H1 (cell line): ENCODE measurements around the gene LGALS9. TPM values are rescaled to one million over a fixed set of nuclear protein-coding genes. Genes with fewer than 3 reads are reported as not detected.
"Not testable (repeated sequence)": the region's sequence is repeated elsewhere in the genome, so short reads cannot be mapped to it uniquely, and the experiment has no call there.

Experiments used
- CTCF ChIA-PET: fragments of 300-600 bp; sonication (Branson Sonifier 250); formaldehyde crosslinking; loops from one replicate; lab custom pipeline; 2021; ENCODE audit not compliant: partially characterized antibody; lab: Charles Lee
- POLR2A ChIA-PET: fragments of 300-600 bp; sonication (Branson Sonifier 250); formaldehyde crosslinking; loops from one replicate; lab custom pipeline; 2021; ENCODE audit warnings: inconsistent platforms; ENCODE audit not compliant: partially characterized antibody; lab: Charles Lee
- DNase-seq, 2 experiments: peaks; one replicate each; pipeline versions ENCODE4 v3.0.0 to v3.0.0-alpha.2; 2010 to 2022; ENCODE audit warnings: low spot score in 2 of 2, low read depth in 1 of 2, mixed read lengths in 1 of 2
- FAIRE-seq: peaks from 2 replicates; lab custom pipeline; 2011; peaks lifted over from hg19 to GRCh38; lab: Jason Lieb, UNC
- H2AFZ ChIP-seq: 2 replicates; pipeline ENCODE4 v1.8.1; 2012; ENCODE audit warnings: low read length, inconsistent platforms
- H2AK5ac ChIP-seq: 2 replicates; pipeline ENCODE4 v1.6.1; 2013; ENCODE audit warnings: low read depth, low read length
- H2BK120ac ChIP-seq: replicated peaks from 2 replicates; pipeline ENCODE3; 2013; ENCODE audit warnings: low read depth, low read length, inconsistent platforms
- H2BK12ac ChIP-seq: 2 replicates; pipeline ENCODE4 v1.6.1; 2013; ENCODE audit warnings: low read depth, low read length
- H2BK15ac ChIP-seq: 2 replicates; pipeline ENCODE4 v1.6.1; 2013; ENCODE audit warnings: low read length
- H2BK20ac ChIP-seq: 2 replicates; pipeline ENCODE4 v1.6.1; 2013; ENCODE audit warnings: low read length
- H2BK5ac ChIP-seq: 2 replicates; pipeline ENCODE4 v1.6.1; 2013; ENCODE audit warnings: low read depth, low read length
- H3K14ac ChIP-seq: 2 replicates; pipeline ENCODE4 v1.6.1; 2013; ENCODE audit warnings: inconsistent platforms; ENCODE audit not compliant: insufficient read length
- H3K18ac ChIP-seq: 2 replicates; pipeline ENCODE4 v1.6.1; 2013; ENCODE audit warnings: low read length; ENCODE audit errors: extremely low read depth
- H3K23ac ChIP-seq: 2 replicates; pipeline ENCODE4 v1.6.1; 2013; ENCODE audit warnings: inconsistent platforms; ENCODE audit not compliant: insufficient read length
- H3K23me2 ChIP-seq: 2 replicates; pipeline ENCODE4 v1.6.1; 2013; ENCODE audit warnings: low read depth, low read length
- H3K27ac ChIP-seq: 2 replicates; pipeline ENCODE4 v1.6.1; 2011; ENCODE audit warnings: low read depth, low read length, inconsistent platforms
- H3K27me3 ChIP-seq, 4 experiments: replicated peaks in 1 of 4; 1 replicate in 1 of 4; 2 replicates in 3 of 4; pipeline versions ENCODE4 v1.6.1 to v1.8.1; 2011 to 2013; ENCODE audit warnings: low read length in 3 of 4, mild to moderate bottlenecking in 3 of 4, inconsistent platforms in 2 of 4, mixed read lengths in 2 of 4, moderate library complexity in 1 of 4; ENCODE audit not compliant: control insufficient read depth in 3 of 4, insufficient read depth in 3 of 4; ENCODE audit errors: extremely low read depth in 1 of 4
- H3K36me3 ChIP-seq, 4 experiments: 2 replicates each; pipeline versions ENCODE4 v1.6.1 to v1.8.1; 2011 to 2013; ENCODE audit warnings: mild to moderate bottlenecking in 4 of 4, low read length in 3 of 4, moderate library complexity in 2 of 4, control low read depth in 1 of 4, inconsistent platforms in 1 of 4; ENCODE audit not compliant: insufficient read depth in 4 of 4, control insufficient read depth in 2 of 4
- H3K4ac ChIP-seq: replicated peaks from 2 replicates; pipeline ENCODE3; 2013; ENCODE audit warnings: low read length, low read depth, mixed read lengths, inconsistent platforms; ENCODE audit not compliant: insufficient read length
- H3K4me1 ChIP-seq, 4 experiments: replicated peaks in 1 of 4; 1 replicate in 1 of 4; 2 replicates in 3 of 4; pipeline versions ENCODE4 v1.6.1 to v1.8.1; 2011 to 2013; ENCODE audit warnings: low read length in 3 of 4, inconsistent platforms in 2 of 4, mixed read lengths in 1 of 4; ENCODE audit not compliant: insufficient read depth in 4 of 4, control insufficient read depth in 3 of 4
- H3K4me2 ChIP-seq, 2 experiments: 2 replicates each; pipeline versions ENCODE4 v1.6.1 to v1.8.1; 2011 to 2013; ENCODE audit warnings: low read depth in 2 of 2, low read length in 2 of 2, control low read depth in 1 of 2, inconsistent platforms in 1 of 2, mild to moderate bottlenecking in 1 of 2; ENCODE audit not compliant: insufficient read depth in 1 of 2
- H3K4me3 ChIP-seq, 4 experiments: fragments of 200-600, 300-600 bp in 1 of 4; sonication (generic), shearing (Covaris generic), sonication (Bioruptor Twin) in 1 of 4; 2 replicates each; pipeline versions ENCODE4 v1.5.1 to v1.8.1; 2011 to 2016; ENCODE audit warnings: low read length in 4 of 4, low read depth in 3 of 4, control low read depth in 2 of 4, inconsistent platforms in 2 of 4, mild to moderate bottlenecking in 2 of 4, mixed read lengths in 1 of 4, moderate library complexity in 1 of 4; ENCODE audit not compliant: insufficient read depth in 2 of 4; ENCODE audit errors: extremely low read depth in 1 of 4
- H3K56ac ChIP-seq: replicated peaks from 2 replicates; pipeline ENCODE3; 2013; ENCODE audit warnings: low read depth, mild to moderate bottlenecking, mixed read lengths, low read length, inconsistent platforms; ENCODE audit not compliant: insufficient read length
- H3K79me1 ChIP-seq: 2 replicates; pipeline ENCODE4 v1.6.1; 2013; ENCODE audit warnings: low read depth, low read length, control low read depth
- H3K79me2 ChIP-seq, 2 experiments: 2 replicates each; pipeline versions ENCODE4 v1.6.1 to v1.8.1; 2012 to 2013; ENCODE audit warnings: low read length in 2 of 2, mild to moderate bottlenecking in 2 of 2, inconsistent platforms in 1 of 2; ENCODE audit not compliant: insufficient read depth in 2 of 2, control insufficient read depth in 1 of 2
- H3K9ac ChIP-seq, 4 experiments: replicated peaks in 1 of 4; 1 replicate in 1 of 4; 2 replicates in 3 of 4; pipeline versions ENCODE4 v1.6.1 to v1.8.1; 2011 to 2013; ENCODE audit warnings: low read depth in 3 of 4, low read length in 3 of 4, control low read depth in 2 of 4, mild to moderate bottlenecking in 2 of 4, moderate library complexity in 2 of 4, inconsistent platforms in 1 of 4; ENCODE audit errors: extremely low read depth in 1 of 4
- H3K9me3 ChIP-seq, 2 experiments: 2 replicates each; pipeline versions ENCODE4 v1.6.1 to v1.8.1; 2012 to 2013; ENCODE audit warnings: mild to moderate bottlenecking in 2 of 2, moderate library complexity in 2 of 2, control low read depth in 1 of 2, inconsistent platforms in 1 of 2, low read depth in 1 of 2, low read length in 1 of 2, mixed read lengths in 1 of 2; ENCODE audit not compliant: insufficient read depth in 2 of 2
- H4K20me1 ChIP-seq, 2 experiments: replicated peaks in 1 of 2; 2 replicates each; pipeline versions ENCODE3 to v1.8.1; 2011 to 2013; ENCODE audit warnings: inconsistent platforms in 2 of 2, low read length in 2 of 2, mild to moderate bottlenecking in 1 of 2; ENCODE audit not compliant: insufficient read depth in 2 of 2, control insufficient read depth in 1 of 2
- H4K5ac ChIP-seq: 2 replicates; pipeline ENCODE4 v1.6.1; 2013; ENCODE audit warnings: low read length, low read depth, mixed read lengths, inconsistent platforms; ENCODE audit not compliant: insufficient read length
- H4K8ac ChIP-seq: 2 replicates; pipeline ENCODE4 v1.8.0; 2013; ENCODE audit warnings: mild to moderate bottlenecking, moderate library complexity, low read length, inconsistent platforms; ENCODE audit not compliant: insufficient read depth; ENCODE audit errors: extremely low read depth
- H4K91ac ChIP-seq: replicated peaks from 2 replicates; pipeline ENCODE3; 2013; ENCODE audit warnings: low read length, mixed read lengths, inconsistent platforms; ENCODE audit not compliant: insufficient read length
- WGBS, 2 experiments: shearing (Covaris generic) in 1 of 2; methylation state at CpG; one replicate each; pipeline versions ENCODE4 v1.1.6 to v1.1.7; 2013 to 2015; ENCODE audit warnings: low lambda C conversion rate in 2 of 2, mixed read lengths in 2 of 2, inconsistent platforms in 1 of 2, low coverage in 1 of 2, missing lambda C conversion rate in 1 of 2; ENCODE audit not compliant: insufficient replicate concordance in 2 of 2, insufficient coverage in 1 of 2, insufficient read length in 1 of 2; ENCODE audit errors: extremely low coverage in 1 of 2, missing lambda C conversion rate in 1 of 2; 5-methylcytosine and 5-hydroxymethylcytosine counted together
- polyA plus RNA-seq, 7 experiments: library from polyadenylated mRNA; depleted of rRNA in 3 of 7; stranded (reverse) in 5 of 7; unstranded in 2 of 7; fragments of >200 nt in 5 of 7; fragments of 200-250 nt in 2 of 7; gene quantifications; 1 replicate in 5 of 7; 2 replicates in 1 of 7; 4 replicates in 1 of 7; pipeline versions ENCODE4 v1.2.1 to v1.2.3, GENCODE V29; 2011 to 2013; ENCODE audit warnings: missing spikeins in 2 of 7, mixed read lengths in 2 of 7
- total RNA-seq: library from RNA; stranded (reverse); fragmentation: NEBNext Ultra II Directional; extraction: Animal tissue kit (Norgen Biotek cat#: 25700); gene quantifications from 2 replicates; pipeline ENCODE4 v1.2.1, GENCODE V29; 2021

Gene LGALS9
- total and polyA plus RNA-seq, 2 of the 8 experiments (the other 6 are each of a cell fraction or from before 2014, with no cell fraction given): 0.95 to 1.7 TPM

DNA sequence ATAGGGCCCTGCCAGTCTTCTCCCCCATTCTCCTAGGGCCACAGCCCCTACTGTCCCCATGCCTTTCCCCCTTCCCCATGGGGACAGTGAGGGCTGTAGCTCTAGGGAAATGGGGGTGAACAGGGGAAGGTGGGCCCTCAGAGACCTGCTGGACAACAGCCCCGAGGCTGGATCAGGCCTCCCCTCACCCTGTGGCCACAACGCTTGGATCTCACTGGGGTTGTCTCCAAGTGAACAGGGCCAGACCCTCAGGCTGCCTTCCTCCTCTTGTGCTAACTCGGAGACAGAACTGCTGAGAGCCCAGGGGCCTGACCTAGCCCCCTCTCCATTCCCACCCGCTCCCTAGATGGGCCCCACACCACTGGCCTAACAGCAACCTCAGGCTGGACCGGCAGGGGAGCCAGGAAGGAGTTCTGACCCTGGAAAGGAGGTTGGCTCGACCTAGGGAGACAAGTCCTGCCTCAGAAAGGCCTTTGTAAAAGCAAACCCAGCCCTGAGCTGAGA is 41.0 kb downstream of the LGALS9 start:
- H3K23ac ChIP-seq, H3K56ac ChIP-seq, FAIRE-seq, H3K27me3 ChIP-seq, H2BK12ac ChIP-seq, H3K4me3 ChIP-seq, H2BK5ac ChIP-seq, POLR2A ChIA-PET, H3K9me3 ChIP-seq, H2BK20ac ChIP-seq, H3K4me2 ChIP-seq, H4K91ac ChIP-seq, DNase-seq, H4K20me1 ChIP-seq, H2BK15ac ChIP-seq, H2AFZ ChIP-seq, H4K8ac ChIP-seq, H3K79me2 ChIP-seq, H3K18ac ChIP-seq, H3K79me1 ChIP-seq, H3K4ac ChIP-seq, H3K36me3 ChIP-seq, H2AK5ac ChIP-seq, H3K9ac ChIP-seq, H3K4me1 ChIP-seq, H3K14ac ChIP-seq, H2BK120ac ChIP-seq, H4K5ac ChIP-seq, H3K23me2 ChIP-seq, H3K27ac ChIP-seq: not testable (repeated sequence)
- CTCF ChIA-PET: interaction anchor here (1.2 to 3.4 kb wide), 6 partner anchors 12 to 88 kb away, joined by 3 to 14 read pairs (median 6); no protein-coding TSS in a partner anchor
- 81% methylated on average over 6 of the region's 6 CpGs; no CpG with 5 or more reads in 1 of the 2 experiments for WGBS, 2 experiments
